BE2C (cell line): ENCODE data around the gene IRAK1.

Source experiments
- DNase-seq: peaks from one replicate; pipeline ENCODE4 v3.0.0-alpha.2; 2020
- H3K27me3 ChIP-seq: fragments of 250-450 bp; sonication (Bioruptor Pico); 2 replicates; pipeline ENCODE4 v1.5.1; 2020; ENCODE audit warnings: mild to moderate bottlenecking
- H3K36me3 ChIP-seq: fragments of 250-450 bp; sonication (Bioruptor Pico); 2 replicates; pipeline ENCODE4 v1.5.1; 2020; ENCODE audit warnings: mild to moderate bottlenecking
- H3K4me1 ChIP-seq: fragments of 250-450 bp; sonication (Bioruptor Pico); 2 replicates; pipeline ENCODE4 v1.5.1; 2020
- H3K4me3 ChIP-seq: 2 replicates; pipeline ENCODE4 v1.5.1; 2011; ENCODE audit warnings: low read depth, low read length
- H3K9me3 ChIP-seq: fragments of 250-450 bp; sonication (Bioruptor Pico); 2 replicates; pipeline ENCODE4 v1.5.1; 2020
- TF ChIP-seq, protein P1 (sequence below): IDR thresholded peaks from 2 replicates; pipeline ENCODE4 v1.5.1; 2012; ENCODE audit warnings: mild to moderate bottlenecking, low read depth, low read length

The IRAK1 gene

DNA sequence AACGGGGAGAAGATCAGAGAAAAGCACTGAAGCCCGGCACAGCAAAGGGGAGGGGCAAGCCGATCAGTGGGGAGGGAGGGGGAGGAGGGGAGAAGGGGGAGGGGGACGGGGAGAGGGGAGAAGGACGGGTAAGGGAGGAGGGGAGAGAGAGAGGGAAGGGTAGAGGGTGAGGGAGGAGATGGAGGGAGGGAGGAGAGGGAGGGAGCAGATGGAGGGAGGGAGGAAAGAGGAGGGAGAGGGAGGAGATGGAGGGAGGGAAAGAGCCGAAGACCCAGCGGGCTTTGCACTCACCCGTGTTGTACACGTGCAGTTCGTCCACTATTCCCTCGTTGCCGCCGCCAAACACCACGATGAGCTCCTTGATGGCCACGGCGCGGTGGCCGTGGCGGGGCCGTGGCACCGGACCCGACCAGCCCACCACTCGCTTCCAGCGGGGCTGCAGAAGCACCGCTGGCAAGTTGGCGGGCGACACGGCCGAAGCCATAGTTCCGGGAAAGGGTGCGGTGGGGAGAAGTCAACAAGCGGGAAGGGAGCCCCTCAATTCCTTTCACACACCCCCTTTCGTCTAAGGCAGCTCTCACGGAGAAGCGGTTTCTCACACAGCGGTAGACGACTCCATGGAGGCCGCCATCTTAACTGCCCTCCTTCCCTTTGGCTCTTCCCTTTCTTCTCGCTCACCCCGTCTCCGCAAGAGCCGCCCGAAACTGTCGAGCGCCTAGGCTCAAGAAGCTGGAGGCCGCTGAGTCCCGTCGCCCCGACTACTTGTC, 49.2 kb downstream of the IRAK1 start:
- Histone ChIP-seq H3K4me3 (peak overlapping the region; percentile 93), H3K27me3 (no peaks in the 10 kb centered on the region), H3K9me3 (no peaks in the 10 kb centered on the region), H3K36me3 (peaks cover 30% of the 10 kb centered on the region), H3K4me1 (peaks cover 10% of the 10 kb centered on the region)
- peak; percentile 59 for DNase-seq
- TF ChIP-seq, protein P1, sequence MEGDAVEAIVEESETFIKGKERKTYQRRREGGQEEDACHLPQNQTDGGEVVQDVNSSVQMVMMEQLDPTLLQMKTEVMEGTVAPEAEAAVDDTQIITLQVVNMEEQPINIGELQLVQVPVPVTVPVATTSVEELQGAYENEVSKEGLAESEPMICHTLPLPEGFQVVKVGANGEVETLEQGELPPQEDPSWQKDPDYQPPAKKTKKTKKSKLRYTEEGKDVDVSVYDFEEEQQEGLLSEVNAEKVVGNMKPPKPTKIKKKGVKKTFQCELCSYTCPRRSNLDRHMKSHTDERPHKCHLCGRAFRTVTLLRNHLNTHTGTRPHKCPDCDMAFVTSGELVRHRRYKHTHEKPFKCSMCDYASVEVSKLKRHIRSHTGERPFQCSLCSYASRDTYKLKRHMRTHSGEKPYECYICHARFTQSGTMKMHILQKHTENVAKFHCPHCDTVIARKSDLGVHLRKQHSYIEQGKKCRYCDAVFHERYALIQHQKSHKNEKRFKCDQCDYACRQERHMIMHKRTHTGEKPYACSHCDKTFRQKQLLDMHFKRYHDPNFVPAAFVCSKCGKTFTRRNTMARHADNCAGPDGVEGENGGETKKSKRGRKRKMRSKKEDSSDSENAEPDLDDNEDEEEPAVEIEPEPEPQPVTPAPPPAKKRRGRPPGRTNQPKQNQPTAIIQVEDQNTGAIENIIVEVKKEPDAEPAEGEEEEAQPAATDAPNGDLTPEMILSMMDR = no peak

DNA sequence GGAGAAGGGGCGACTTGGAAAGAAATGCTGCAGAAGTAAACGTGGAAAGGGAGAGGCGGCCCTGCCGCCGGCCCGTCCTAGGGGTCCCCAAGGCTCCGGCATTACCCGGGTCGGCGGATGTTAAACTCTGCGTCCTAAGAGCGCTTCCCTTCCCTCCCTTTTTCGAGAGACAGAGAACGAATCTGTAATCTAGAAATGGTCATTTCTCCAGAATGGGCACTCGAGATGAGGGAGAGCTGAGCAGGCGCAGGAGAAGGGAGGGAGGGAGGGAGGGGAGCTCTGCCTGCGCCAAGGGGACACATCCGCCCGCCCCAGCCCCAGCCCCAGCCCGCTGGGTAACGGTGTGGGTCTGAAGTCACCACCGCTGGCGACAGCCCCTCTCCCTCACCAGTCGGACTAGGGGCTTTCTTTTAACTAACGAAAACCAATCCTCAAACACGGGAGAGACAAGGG, 49.8 kb downstream of the IRAK1 start:
- no peak for DNase-seq
- Histone ChIP-seq H3K4me1 (peaks cover 10% of the 10 kb centered on the region), H3K27me3 (no peaks in the 10 kb centered on the region), H3K9me3 (no peaks in the 10 kb centered on the region), H3K36me3 (peaks cover 33% of the 10 kb centered on the region), H3K4me3 (peak overlapping the region; percentile 93)
- TF ChIP-seq, protein P1 = no peak

DNA sequence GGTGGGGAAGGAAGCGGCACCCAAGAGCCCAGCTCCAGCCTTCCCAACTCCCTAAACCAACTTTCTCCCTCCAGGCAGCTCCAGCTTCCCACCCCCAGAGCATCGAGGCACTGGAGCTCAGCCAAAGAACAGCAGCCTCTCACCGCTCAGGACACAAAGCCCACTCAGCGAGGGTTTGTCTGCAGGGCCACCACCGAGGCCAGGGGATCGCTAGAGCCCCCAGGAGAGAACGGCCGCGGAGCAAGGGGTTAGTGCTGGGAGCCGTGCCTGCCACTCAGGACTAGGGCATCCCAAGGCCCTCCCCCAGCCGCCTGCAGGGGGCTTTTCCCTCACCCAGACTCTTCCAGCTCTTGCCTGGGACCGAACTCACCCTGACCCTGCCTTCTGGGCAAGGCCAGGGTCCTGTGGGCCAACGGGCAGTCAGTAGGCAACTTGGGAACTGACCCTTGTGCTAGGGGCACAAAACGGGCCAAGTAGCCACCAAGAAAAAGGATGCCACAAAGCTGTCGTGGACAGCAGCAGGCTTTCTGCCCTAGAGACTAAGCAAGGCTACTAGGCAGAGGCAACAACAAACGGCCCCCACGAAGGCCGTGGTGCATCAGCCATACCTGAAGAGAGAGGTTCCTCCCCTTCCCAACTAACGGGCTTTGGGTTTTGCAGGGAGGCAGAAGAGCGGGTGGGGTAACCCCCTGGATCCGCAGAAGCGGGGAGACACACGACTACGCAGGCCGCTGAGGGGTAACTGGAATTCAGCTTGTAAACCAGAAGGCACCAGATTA, 50.4 kb downstream of the IRAK1 start:
- peaks cover 38% of the 10 kb centered on the region for H3K36me3 ChIP-seq
- no peaks in the 10 kb centered on the region for H3K27me3 ChIP-seq
- TF ChIP-seq, protein P1 = peak; percentile 12; the same call in 1 of the 2 replicates
- H3K9me3 ChIP-seq = no peaks in the 10 kb centered on the region
- peak overlapping the region; percentile 93 for H3K4me3 ChIP-seq
- peaks cover 9% of the 10 kb centered on the region for H3K4me1 ChIP-seq
- DNase-seq = peak; percentile 42

DNA sequence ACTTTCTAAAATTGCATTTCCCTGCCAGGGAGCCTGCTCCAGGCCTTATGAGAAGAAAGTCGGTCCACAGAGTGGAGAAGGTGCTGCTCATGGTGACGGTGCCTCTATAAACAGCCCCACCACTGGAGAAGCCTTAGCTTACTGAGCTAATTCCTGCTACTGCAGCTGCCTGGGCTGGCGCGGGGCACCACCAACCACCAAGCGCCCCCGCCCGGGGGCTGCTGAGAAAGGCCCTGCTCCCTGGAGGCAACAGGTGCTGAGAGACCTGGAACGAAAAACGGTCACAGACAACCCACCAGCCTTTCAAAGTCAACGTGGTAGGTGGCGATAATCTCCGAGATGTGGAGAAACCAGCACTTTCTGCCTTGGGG, 51.0 kb downstream of the IRAK1 start:
- peaks cover 3% of the 10 kb centered on the region for H3K4me1 ChIP-seq
- H3K4me3 ChIP-seq = peak overlapping the region; percentile 93
- no peaks in the 10 kb centered on the region for H3K27me3 ChIP-seq
- DNase-seq = peak; percentile 55
- H3K9me3 ChIP-seq = no peaks in the 10 kb centered on the region
- TF ChIP-seq, protein P1 = 0 out of 2 replicates have a peak, but pooled peaks have one; percentile 10
- H3K36me3 ChIP-seq = peaks cover 44% of the 10 kb centered on the region

DNA sequence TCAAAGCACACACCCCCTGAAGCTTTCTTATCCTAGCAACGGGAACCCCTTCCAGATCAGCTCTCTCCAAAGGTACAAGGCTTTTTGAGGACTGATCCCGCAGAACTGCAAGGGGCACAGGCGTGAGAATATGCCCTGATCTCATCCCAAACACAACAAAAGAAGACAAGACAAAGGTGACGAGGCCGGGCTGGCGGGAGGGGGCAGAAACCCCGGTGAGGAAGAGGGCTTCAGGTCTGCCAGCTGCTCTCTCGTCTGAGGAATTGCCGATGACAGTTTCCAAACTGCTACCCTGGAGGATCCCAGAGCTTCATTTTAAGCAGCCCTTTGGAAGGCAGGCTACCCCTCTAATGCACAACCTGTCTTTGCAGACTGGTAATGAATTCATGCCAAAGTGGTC, 51.4 kb downstream of the IRAK1 start:
- TF ChIP-seq, protein P1 = no peak
- Histone ChIP-seq H3K27me3 (no peaks in the 10 kb centered on the region), H3K4me1 (peaks cover 3% of the 10 kb centered on the region; the same call in 1 of the 2 replicates), H3K4me3 (peak overlapping the region; percentile 93), H3K36me3 (peaks cover 49% of the 10 kb centered on the region), H3K9me3 (no peaks in the 10 kb centered on the region)
- DNase-seq = peak; percentile 0
